HEK293T (cell line): Measurements from ENCODE around the gene C6orf163.

Experiments
- ELF4 ChIP-seq: fragments of 450-650 bp; IDR thresholded peaks from 2 replicates; pipeline ENCODE4 v1.6.1; 2017; ENCODE audit warnings: antibody characterized with exemption
- FOXA1 ChIP-seq: fragments of 450-650 bp; IDR thresholded peaks from 2 replicates; pipeline ENCODE4 v1.6.1; 2016; ENCODE audit warnings: mild to moderate bottlenecking
- FOXM1 ChIP-seq: fragments of 450-650 bp; IDR thresholded peaks from 2 replicates; pipeline ENCODE4 v1.6.1; 2017; ENCODE audit warnings: mild to moderate bottlenecking, borderline replicate concordance
- HDGF ChIP-seq: fragments of 450-650 bp; IDR thresholded peaks from 2 replicates; pipeline ENCODE4 v1.6.1; 2017; ENCODE audit warnings: antibody characterized with exemption, borderline replicate concordance
- LEF1 ChIP-seq: fragments of 450-650 bp; IDR thresholded peaks from 2 replicates; pipeline ENCODE4 v1.6.1; 2017; ENCODE audit warnings: mild to moderate bottlenecking, borderline replicate concordance
- NFRKB ChIP-seq: fragments of 450-650 bp; IDR thresholded peaks from 2 replicates; pipeline ENCODE4 v1.6.1; 2016; ENCODE audit warnings: mild to moderate bottlenecking, moderate library complexity
- SP1 ChIP-seq: fragments of 450-650 bp; IDR thresholded peaks from 2 replicates; pipeline ENCODE4 v1.6.1; 2017
- SUZ12 ChIP-seq: fragments of 450-650 bp; IDR thresholded peaks from 2 replicates; pipeline ENCODE4 v1.6.1; 2016; ENCODE audit warnings: mild to moderate bottlenecking
- TARDBP ChIP-seq: fragments of 450-650 bp; IDR thresholded peaks from 2 replicates; pipeline ENCODE4 v1.6.1; 2016
- ZNF384 ChIP-seq: fragments of 450-650 bp; IDR thresholded peaks from 2 replicates; pipeline ENCODE4 v1.6.1; 2016

DNA sequence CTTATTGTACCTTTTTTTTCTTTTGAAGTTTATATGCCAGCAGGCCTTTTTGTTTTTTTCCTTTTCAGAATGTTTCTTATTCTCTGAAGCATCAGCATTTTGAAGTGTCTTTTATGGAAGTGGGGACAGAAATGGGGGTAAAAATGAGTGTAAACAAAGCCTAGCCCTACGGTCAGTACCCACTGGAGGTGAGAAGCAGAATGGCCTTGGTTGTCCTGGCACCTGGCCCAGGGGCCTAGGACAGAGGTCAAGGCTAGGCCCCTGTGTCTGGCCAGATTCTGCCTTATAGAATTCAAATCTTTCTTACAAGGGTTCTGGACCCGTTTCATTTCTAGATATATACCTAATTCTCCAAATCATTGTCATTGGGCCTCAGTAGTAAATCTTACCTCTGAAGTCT, 3.5 kb upstream of the C6orf163 start:
- no peak for TF ChIP-seq TARDBP
- TF ChIP-seq FOXA1: no peak
- no peak for TF ChIP-seq FOXM1
- no peak for TF ChIP-seq ZNF384
- no peak for TF ChIP-seq HDGF
- no peak for TF ChIP-seq LEF1
- no peak for TF ChIP-seq SUZ12
- no peak for TF ChIP-seq ELF4
- TF ChIP-seq NFRKB: no peak
- no peak for TF ChIP-seq SP1
